SKM-1 (cell line): ENCODE data around the gene MOB3C.
A peak's percentile ranks its signal among the peaks of the same experiment; 100 is the strongest.

Source experiments
- DNase-seq: peaks from one replicate; lab custom pipeline; 2025; ENCODE audit not compliant: unreplicated experiment; lab: John Stamatoyannopoulos, UW

Gene MOB3C

DNA sequence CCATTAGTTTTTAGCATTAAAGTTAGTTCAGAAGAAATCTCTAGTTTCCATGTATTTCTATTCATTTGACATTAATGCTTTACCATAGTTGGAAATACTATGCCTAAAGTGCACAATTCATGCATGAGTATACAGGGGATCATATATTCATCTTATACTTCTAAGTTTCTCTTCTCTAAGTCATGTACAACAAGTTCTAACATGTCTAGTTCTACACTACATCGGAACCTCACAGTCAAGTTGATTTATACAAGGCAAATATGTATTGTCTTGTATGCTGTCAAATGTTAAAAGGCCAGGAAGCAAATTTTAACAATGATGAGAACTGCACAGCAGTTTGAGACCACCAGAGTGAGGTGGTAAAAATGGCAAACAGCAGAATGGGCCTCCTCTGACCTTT is 22.9 kb upstream of the MOB3C start:
- DNase-seq = no peak

DNA sequence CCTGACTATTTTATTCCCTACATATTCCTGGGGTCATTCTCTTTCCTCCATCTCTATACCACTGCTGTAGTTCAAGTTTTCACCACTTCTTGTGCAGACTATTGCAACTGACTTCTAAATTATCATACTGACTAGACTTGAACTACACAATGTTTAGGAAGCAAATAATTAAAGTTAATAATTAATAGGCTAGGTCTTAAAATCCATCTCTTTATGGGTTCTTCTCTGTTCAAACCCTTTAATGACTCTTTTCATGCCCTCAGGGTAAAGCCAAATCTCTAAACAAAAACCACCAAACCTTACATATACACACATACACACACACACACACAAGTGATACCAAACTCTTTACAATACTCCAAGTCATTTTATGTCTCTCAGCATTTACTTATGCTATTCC is 22.3 kb upstream of the MOB3C start:
- no peak for DNase-seq

DNA sequence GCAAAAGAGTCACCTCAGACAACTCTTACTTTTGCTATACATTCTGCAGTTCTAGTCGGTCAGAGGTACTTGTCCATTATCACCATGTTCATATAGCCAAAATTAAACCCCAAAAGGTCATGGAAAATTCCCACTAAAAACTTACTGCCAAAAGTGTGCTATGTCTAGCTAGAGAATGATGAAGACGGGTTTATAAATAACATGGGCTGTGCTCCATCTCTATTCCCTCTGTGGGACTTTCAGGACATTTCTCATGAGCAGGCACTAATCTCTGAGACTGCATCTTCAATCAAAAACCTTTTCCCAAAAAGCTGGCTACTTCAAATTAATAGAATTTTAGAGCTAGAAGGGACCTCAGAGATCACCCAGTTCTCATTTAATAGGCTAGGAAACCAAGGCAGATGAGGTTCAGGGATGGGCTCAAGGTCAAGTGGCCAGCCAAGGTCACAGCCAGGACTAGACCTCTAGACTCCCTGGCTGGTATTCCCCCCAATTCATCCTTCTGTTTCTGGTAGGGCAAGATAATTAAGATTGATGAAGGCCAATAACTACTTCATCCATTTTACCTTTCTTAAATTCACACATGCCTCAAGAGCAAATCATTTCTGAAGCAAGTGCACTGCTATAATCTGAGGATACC is 21.0 kb upstream of the MOB3C start:
- DNase-seq = no peak

DNA sequence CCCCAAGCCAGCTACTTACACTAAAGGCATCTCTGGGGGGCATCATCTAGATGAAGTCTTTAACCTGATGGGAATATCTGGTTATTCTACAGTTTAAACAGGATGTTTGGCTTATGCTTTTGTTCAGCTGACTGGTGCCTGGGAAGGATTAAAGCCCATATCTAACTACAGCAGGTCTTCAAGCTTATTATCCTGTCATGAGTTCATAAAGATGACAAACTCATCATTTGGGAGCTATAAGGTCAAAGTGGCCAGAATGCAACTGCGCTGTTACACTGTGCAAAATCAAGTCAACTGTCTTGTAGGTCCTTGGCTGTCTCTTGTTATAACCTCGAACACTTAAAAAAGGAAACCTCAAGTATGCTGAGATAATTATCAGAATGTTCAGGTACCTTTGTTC is 18.6 kb upstream of the MOB3C start:
- DNase-seq = no peak

DNA sequence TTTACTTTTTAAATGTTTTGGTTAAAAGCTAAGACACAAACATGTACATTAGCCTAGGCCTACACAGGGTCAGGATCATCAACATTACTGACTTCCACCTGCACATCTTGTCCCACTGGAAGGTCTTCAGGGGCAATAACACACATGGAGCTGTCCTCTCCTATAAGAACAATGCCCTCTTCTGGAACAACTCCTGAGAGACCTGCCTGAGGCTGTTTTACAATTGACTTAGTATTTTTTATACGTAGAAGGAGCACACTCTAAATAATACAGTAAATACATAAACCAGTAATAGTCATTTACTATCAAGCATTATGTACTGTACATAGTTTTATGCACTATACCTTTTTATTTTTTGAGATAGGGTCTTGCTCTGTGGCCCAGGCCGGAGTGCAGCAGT is 14.1 kb upstream of the MOB3C start:
- no peak for DNase-seq

DNA sequence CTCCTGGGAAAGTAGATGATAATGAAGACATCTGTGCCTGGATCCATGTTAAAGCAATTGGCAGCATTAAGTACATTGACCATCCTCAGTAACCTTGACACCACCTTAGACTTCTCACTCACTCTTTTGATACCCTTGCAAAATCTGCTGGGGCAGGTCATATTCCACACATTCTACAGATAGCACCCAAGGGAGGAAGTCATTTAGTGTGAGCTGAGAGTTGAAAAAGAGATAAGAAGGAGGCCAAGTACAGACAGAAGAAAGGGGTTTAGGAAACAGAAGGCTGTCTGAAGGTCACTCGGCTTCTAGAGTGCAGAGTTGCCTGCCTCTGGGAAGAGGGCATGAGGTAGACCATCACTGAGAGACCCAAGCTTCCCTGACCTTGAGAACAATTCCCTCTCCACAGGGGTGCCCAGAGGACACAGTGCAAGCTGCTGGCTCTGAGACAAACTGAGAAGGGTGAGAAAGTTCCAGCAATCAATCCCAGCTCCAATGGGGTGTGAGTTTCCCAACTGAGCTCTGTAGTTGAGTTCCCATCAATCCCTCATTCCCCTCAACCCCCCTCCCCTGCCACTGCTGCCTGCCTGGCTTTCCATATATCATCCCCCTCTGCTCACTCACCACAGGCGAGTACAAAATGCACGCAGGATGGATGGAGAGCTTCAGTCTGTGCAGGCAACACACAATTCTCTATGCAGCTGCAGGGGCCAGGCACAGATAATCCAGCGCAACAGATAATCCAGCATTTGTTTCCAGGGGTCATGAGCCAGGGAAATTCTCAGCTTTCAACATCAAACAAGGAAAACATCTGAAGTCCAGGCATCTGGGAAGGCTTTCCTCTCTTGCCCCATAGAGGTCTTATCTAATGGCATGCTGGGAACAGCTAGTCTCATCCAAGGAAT is 7.4 kb upstream of the MOB3C start:
- no peak for DNase-seq

DNA sequence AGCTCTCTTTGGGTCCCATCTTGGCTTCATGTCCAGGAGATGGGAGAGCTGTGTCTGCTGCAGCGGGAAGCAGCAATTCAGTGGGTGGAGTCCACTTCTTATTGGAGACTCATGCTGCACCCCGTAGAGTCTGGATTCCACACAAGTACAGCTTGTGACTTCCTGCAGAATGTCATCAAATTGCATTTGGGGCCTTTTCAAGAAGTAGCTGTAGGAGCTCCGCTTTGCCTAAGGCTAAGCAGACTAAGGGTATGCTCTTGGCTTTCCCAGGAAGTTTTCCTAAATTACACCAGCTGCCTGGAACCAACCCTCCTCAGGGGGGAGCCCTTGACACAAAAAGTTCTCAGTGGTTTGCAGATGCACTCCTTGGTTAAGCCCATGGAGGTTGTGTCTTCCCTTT is 5.7 kb upstream of the MOB3C start:
- DNase-seq = no peak

DNA sequence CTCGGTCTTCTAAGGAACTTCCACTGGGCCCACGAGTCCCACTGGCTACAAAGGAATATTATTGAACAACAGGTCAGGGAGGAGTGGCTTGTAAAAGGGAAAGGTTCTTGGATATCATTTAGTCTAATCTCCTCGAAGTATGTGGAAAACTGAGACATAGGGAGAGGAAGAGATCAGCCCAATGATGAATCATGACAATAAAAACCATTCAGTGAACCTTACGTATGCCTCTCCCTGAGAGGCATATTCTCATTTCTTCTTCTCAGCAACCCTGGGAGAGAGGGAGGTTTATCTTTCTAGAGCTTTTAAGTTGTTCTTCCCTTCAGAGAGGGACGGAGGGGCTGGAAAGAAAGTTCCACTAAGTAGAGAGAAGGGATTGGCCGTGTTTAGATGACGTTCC is 5.3 kb upstream of the MOB3C start:
- DNase-seq = no peak

DNA sequence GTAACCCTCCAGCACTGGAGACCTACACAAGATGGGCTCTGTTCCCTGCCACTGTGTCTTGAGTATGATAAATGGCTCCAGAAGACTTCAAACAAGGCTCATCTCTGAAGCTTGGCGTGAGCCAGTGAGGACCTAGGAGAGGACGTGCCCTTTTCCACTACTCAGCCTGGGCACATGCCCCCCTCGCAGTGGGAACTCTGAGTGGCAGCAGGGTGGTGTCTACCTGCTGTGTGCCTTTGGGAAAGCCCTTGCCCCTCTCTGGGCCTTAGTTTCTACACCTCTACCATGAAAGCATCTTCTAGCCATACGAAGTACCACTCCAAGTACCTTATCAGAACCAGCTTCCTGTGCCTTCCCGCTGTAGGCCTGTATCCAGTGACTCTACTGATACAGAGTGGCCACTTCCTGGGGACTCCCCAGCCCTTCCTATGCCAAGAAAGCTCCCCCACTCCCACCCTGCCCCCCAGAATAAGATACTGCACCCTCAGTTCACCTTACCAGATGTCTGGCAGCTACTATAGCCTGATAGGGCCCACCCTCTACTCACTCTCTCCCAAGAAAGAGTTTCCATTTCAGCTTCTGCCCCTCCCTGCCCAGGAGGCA is 3.1 kb upstream of the MOB3C start:
- no peak for DNase-seq

DNA sequence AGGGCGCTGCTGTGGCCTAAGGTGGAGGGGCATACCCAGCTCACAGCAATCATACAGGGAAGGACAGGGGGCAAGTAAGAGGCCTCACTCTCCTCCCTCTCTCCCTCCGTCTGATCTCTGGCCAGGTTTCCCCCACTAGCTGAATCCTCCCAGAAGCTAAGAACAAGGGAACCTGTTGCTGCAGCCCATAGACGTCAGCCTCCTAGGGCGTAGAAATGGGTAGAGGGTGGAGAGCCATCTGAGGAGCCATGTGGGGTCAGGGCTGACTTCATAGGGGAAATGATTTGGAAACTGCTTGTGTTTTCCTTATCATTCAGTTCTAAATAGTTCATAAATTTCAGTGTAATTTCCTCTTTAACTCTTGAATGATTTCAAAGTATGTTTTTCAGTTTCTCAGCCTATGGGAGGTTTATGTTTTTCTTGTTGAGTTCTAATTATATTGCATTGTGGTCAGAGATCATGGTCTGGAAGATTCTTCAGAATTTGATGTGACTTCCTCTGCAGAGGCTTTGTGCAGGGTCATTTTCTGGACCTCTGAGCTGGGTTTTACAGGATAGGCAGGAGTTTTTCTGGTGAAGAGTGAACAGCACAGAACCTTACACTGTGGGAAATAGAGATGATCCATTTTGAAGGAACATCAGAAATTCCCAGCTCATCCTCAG is 2.3 kb upstream of the MOB3C start:
- no peak for DNase-seq

DNA sequence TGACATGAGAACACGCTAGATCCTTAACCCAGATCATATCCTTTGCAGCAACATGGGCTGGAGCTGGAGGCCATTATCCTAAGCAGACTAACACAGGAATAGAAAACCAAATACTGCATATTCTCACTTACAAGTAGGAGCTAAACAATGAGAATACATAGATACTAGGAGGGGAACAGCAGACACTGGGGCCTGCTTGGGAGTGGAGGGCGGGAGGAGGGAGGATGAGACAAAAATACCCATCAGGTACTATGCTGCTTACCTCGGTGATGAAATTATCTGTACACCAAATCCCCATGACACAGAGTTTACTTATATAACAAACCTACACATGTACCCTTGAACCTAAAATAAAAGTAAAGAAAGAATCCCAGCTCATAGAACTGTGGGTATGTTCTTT is 1.2 kb upstream of the MOB3C start:
- no peak for DNase-seq

DNA sequence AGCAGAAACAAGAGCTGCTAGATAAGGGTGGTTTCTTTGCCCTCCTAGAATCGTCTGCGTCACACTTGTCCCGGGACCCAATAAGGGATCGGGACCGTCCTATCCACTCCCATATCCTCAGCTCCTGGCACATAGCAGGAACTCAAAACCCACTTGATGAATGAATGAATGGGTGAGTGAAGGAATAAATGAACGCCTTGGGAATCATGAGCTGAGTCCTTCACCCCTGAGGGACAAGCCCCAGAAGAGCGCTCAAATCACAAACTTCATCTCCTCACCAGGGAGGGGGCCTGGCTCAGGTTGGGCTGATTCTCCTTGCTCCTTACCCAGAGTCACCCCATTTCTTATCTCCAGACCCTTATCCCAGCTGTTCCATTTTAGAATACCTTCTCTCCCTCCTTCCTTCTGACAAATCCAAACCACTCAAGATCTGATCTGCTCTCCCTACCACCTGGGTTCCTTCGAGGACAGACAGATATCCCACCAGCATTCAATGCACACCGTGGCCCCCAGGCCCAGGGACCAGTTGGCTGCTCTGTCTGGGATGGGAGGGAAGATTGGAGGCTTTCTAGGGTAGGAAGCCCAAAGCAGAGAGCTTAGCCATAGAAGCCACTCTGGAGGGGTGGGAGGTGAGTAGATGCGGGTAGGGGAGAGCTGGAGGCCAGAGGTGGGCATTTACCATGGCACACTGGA is 643 bp upstream of the MOB3C start:
- DNase-seq = no peak

DNA sequence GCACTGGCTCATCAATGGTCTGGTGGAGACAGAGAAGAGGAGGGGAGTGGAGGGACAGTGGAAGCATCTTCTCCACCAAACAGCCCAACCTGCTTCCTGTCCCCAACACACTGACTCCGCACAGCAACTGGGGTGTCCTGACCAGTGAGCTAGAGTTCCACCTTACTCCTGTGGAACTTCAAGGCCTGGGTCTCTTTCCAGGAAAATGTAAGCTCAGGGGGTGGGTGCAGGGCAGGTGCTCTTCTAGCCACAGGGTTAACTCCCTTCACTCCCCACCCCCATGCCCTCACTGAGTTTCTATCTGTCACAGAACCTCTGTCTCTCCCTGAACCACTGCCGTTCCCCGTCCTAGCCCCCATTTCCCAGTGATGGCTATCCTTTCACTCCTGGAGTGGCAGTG is 876 bp downstream of the MOB3C start:
- no peak for DNase-seq

DNA sequence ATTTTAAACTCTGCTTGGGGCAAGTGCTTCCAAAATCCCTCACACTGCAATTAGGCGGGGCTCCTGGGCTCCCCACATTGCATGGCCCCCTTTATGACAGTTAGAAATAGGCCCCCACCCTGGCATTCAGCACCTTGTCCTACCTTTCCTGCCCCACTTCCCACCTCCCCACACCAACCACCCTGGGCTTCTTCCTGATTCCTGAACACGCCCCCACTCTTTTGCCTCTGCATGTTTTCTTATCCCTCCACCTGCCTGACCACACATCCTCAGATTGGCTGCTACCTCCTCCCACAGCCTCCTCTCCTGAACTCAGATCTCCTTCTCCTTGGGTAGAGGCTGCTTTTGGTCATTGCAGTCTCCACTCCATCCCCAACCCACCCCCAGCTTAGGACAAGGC is 1.5 kb downstream of the MOB3C start:
- no peak for DNase-seq

DNA sequence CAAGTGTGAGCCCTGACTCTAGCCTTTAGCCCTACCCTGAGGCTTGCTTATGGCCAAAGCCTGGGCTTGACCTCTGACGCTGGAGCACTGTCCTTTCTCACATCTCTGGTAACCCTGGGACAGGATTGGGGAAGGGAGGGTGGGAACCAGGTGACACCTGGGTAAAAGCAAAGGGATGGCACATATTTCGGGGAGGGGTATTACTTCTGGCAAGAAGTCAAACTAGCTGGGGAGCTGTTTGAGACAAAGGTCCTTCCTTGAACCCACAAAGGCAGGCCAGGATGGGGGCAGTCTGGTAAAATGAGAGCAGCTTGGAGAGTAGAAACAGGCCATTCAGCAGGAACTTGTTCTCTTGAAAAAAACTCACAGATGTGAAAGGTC is 2.0 kb downstream of the MOB3C start:
- DNase-seq = no peak

DNA sequence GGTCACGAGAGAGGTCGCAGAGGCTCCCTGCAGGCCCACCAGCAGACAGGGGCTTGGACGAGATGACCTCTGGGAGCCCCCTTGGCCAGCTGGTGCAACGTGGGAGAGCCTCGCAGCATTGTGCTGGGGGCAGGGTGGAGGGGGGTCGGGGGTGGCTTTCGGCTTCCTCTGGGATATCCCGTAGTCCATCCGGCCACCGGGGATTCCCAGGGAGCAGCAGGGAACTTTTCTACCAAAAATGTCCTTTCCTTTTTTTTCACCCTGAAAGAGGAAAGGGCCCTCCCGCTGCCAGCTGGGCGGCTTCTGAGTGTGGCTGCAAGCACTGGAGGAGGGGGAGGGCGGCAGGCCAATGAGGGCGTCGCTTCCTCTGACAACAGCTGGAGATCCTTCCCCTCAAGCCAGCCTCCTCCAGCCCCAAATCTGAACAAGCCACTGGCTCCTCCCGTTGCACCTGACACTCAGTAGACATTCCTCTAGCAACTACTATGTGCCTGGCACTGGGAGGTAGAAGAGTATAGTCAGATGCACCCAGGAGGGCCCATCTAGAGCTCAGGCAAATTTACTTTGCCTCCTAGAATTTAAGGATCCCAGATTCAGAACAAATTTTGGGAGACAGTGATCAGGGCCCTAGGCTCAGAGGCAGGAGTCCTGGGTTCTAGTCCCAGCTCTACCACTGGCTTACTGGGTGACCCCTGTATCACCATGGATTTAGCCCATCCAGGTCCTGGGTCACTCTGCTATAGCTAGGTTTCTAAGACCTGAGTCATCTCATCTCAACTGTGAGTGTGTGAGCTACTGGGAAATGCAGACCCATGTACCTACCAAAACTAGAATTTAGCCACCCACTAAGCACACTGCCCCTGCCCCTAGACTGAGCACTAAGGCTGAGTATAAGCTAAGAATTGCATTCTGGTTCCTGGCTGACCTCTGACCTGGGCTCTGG is 2.7 kb downstream of the MOB3C start:
- peak; percentile 16 for DNase-seq

DNA sequence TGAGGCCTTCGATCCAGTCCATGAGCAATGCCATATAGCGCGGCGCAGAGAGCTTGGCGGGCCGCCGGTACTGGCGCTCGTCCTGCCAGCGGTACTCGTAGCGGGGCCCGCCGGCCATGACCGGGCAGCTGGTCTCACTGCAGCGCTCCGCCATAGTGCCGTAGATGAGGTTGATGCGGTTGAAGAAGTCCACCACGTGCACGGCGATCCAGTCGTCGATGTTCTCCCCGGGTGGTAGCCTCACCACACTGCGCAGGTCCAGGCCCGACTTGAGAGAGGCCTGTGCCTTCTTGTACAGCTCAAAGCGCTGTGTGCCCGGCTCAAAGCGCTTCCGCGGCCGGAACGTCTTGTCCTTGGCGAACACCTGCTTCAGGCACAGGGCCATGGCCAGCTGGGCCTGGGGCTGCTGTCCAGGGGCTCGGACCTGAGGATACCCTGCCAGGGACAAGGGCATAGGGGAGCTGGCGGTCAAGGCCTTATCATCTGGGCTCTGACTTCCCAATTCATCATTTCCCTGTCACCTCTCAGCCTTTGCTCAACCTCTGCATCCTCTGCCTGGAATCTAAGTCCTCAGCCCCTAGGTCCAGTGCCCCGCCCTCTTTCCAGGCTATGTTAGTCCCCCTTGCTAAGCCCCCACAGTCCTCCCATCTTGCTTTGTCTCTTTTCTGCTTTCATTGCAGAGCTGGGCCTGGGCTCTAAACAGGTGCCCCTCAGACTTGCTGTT is 3.5 kb downstream of the MOB3C start:
- no peak for DNase-seq

DNA sequence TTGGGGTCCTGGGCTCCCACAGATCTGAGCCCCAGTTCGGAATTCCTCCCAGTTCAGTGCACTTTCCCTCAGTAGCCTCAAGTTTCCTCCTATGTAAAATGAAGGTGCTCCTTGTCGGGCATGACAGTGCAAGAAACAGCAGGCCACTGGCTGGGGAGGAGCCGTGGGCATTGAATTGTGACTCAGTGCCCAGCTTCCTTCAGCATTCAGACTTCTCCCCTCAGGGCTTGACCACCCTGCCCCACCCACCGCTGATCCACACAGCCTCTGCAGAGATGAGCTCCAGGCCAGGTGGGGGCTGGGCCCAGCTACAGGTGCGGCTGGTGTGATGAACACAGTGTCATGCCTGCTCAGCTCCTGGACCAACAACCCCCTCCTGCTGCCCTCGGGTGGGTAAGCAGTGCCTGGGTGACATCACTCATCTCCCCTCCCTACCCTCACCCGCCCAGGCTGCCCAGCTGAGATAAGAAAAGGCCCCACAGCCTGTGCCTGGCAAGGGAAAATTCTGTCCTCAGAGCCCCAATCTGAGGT is 4.9 kb downstream of the MOB3C start:
- no peak for DNase-seq
